Aorta (tissue), 5 donors: ENCODE measurements around the gene PKN3. TPM values are rescaled to one million over a fixed set of nuclear protein-coding genes. Genes with fewer than 3 reads are reported as not detected.

ENCODE experiments used
- ATAC-seq: fragments of 200-7000 bp; cut with Tn5 transposase; one replicate; pipeline ENCODE4 v1.9.1; 2022; ENCODE audit warnings: moderate library complexity; ENCODE audit not compliant: low FRiP score
- DNase-seq, 2 donors: peaks; one replicate each; pipeline ENCODE4 v3.0.0-alpha.2; 2020
- H3K27ac ChIP-seq, 2 donors: one replicate each; pipeline ENCODE4 v1.5.1; 2013; ENCODE audit warnings: low read length in 2 of 2, mild to moderate bottlenecking in 2 of 2, moderate library complexity in 2 of 2, control low read depth in 1 of 2, inconsistent platforms in 1 of 2, low read depth in 1 of 2
- H3K27me3 ChIP-seq, 2 donors: one replicate each; pipeline ENCODE4 v1.6.1; 2013; ENCODE audit warnings: control low read depth in 1 of 2, low read length in 1 of 2, mild to moderate bottlenecking in 1 of 2, moderate library complexity in 1 of 2; ENCODE audit not compliant: insufficient read depth in 2 of 2, control insufficient read depth in 1 of 2
- H3K36me3 ChIP-seq, 2 donors: one replicate each; pipeline ENCODE4 v1.6.1; 2013; ENCODE audit warnings: control low read depth in 1 of 2, low read length in 1 of 2, mild to moderate bottlenecking in 1 of 2; ENCODE audit not compliant: insufficient read depth in 2 of 2, control insufficient read depth in 1 of 2
- H3K4me1 ChIP-seq, 2 donors: one replicate each; pipeline ENCODE4 v1.6.1; 2013; ENCODE audit warnings: low read length in 2 of 2, control low read depth in 1 of 2, mild to moderate bottlenecking in 1 of 2, moderate library complexity in 1 of 2; ENCODE audit not compliant: insufficient read depth in 2 of 2, control insufficient read depth in 1 of 2
- H3K4me3 ChIP-seq, 2 donors: one replicate each; pipeline ENCODE4 v1.5.1; 2013; ENCODE audit warnings: low read length in 2 of 2, control low read depth in 1 of 2, mild to moderate bottlenecking in 1 of 2
- H3K9me3 ChIP-seq: one replicate; pipeline ENCODE4 v1.6.1; 2013; ENCODE audit warnings: mild to moderate bottlenecking, low read length; ENCODE audit not compliant: control insufficient read depth
- WGBS, 2 donors: extraction: QIAGEN DNeasy Blood & Tissue Kit; methylation state at CpG; one replicate each; pipeline ENCODE4 v1.1.7; 2013; 5-methylcytosine and 5-hydroxymethylcytosine counted together
- intact Hi-C, 2 donors: fragments of 100-400 bp; cut with DNase I; formaldehyde crosslinking; loops; one replicate each; pipeline versions ENCODE4 v1.14.2 to v1.15.0; 2022
- polyA plus RNA-seq, 2 donors: library from polyadenylated mRNA; stranded (reverse); fragments of 200-250 nt; gene quantifications; one replicate each; pipeline ENCODE4 v1.2.3, GENCODE V29; 2013
- total RNA-seq, 2 donors: library from RNA; stranded (reverse); fragmentation: NEBNext Ultra II Directional; extraction: Animal tissue kit (Norgen Biotek cat#: 25700); gene quantifications; one replicate each; pipeline ENCODE4 v1.2.1, GENCODE V29; 2021
- donor health status: healthy with polysubstance abuse.
- donor health status: Bipolar disorder and iron deficiency.
- donor health status: DM: no; HTN: no; CAD: no.
- donor health status: DM: no; HTN: no; CAD: no.
- donor health status: DM: yes; HTN: yes; CAD: no.

PKN3 gene
- total and polyA plus RNA-seq, 4 donors, result 1.3 to 11.1 (median 4.8) TPM

GRCh38 chr9:128727640-128728248, 25.4 kb downstream of the PKN3 start:
- Histone ChIP-seq H3K4me1 (no peaks in the 10 kb centered on the region), H3K27ac (no peak overlapping the region), H3K27me3 (no peaks in the 10 kb centered on the region), H3K36me3 (no peaks in the 10 kb centered on the region), H3K4me3 (no peak overlapping the region), H3K9me3 (no peaks in the 10 kb centered on the region)
- ATAC-seq, result no peak
- no peak for DNase-seq
- 87 to 88% methylated on average over 5 of the region's 5 CpGs for WGBS, 2 donors
- intact Hi-C loops, result no loop called here

GRCh38 chr9:128728298-128728697, 26.0 kb downstream of the PKN3 start:
- ATAC-seq (no peak), DNase-seq (no peak)
- 58 to 63% methylated on average over 7 of the region's 7 CpGs for WGBS, 2 donors
- Histone ChIP-seq H3K4me1 (no peaks in the 10 kb centered on the region), H3K9me3 (no peaks in the 10 kb centered on the region), H3K27ac (no peak overlapping the region), H3K36me3 (no peaks in the 10 kb centered on the region), H3K4me3 (no peak overlapping the region), H3K27me3 (no peaks in the 10 kb centered on the region)
- intact Hi-C loops, result no loop called here

DNA sequence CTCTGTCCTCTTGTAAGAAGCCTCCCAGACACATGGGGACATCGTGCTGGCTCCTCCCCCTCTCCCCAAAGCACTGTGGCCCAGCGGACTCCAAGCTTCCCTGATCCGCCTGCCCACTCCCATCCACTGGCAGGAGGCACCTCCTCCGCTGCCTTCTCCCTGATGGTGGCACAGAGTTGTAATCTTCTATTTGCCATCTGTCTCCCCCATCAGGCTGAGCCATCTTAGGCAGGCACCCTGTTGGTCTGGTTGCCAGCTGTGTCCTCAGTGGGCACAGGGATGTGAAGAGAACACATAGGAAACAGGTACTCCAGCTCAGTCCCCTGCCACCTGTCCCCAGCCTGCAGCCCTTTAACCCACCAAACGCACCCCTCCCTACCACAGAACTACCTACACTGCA, 27.0 kb downstream of the PKN3 start:
- Histone ChIP-seq H3K27ac (no peak overlapping the region), H3K27me3 (no peaks in the 10 kb centered on the region), H3K9me3 (no peaks in the 10 kb centered on the region), H3K4me1 (no peaks in the 10 kb centered on the region), H3K36me3 (no peaks in the 10 kb centered on the region), H3K4me3 (no peak overlapping the region)
- intact Hi-C loops, result no loop called here
- ATAC-seq (no peak), DNase-seq (no peak)
- 72 to 74% methylated on average over 5 of the region's 5 CpGs for WGBS, 2 donors

DNA sequence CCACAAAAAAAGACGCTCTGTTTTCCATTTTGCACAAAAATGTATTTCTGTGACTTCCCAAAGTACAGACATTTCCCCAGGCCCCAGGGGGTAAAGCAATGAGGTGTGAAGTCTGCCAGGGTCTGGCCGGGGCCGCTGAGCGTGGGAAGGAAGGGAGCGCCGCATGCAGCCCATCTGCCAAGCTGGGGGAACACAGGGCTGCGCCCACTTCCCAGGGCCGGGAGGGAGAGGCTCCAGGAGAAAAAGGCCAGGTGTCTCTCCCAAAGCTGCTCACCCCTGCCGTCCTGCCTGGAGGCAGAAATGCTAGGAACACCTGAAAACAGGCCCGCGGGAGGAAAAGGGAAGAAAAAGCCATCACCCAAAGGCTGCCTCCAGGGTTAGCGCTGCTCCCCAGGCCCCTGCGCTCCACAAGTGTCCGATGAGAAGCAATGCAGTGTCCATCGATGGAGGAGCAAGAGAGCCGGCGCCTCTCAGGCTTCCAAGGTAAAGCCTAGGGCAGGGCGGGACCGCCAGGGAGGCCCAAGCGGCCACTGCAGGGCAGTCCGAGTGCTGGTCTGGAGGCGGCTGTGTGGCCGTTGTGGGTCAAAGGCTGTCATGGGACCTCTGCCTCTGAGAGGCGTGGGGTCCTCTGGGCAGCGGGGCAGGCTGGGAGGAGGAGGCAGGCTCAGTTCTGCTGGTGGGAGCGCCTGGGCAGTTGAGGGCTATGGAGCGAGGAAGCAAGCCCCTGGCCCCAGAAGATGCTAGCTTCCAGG, 27.6 kb downstream of the PKN3 start:
- Histone ChIP-seq H3K27ac (no peak overlapping the region), H3K4me1 (no peaks in the 10 kb centered on the region), H3K27me3 (no peaks in the 10 kb centered on the region), H3K36me3 (peaks cover 0 to 1% of the 10 kb centered on the region in 2 donors), H3K9me3 (no peaks in the 10 kb centered on the region), H3K4me3 (no peak overlapping the region)
- WGBS, 2 donors, result 84 to 87% methylated on average over 27 of the region's 27 CpGs
- intact Hi-C loops, result no loop called here
- DNase-seq, result no peak
- ATAC-seq, result no peak

- Histone ChIP-seq H3K4me1 (no peaks in the 10 kb centered on the region), H3K36me3 (peaks cover 0 to 2% of the 10 kb centered on the region in 2 donors), H3K4me3 (no peak overlapping the region), H3K27ac (no peak overlapping the region), H3K27me3 (no peaks in the 10 kb centered on the region), H3K9me3 (no peaks in the 10 kb centered on the region)
- ATAC-seq (no peak), DNase-seq (no peak)
- intact Hi-C loops, result no loop called here
- WGBS, 2 donors, result 84 to 87% methylated on average over 13 of the region's 13 CpGs
These were observed 28.8 kb downstream of the PKN3 start for GRCh38 chr9:128731093-128731492.

DNA sequence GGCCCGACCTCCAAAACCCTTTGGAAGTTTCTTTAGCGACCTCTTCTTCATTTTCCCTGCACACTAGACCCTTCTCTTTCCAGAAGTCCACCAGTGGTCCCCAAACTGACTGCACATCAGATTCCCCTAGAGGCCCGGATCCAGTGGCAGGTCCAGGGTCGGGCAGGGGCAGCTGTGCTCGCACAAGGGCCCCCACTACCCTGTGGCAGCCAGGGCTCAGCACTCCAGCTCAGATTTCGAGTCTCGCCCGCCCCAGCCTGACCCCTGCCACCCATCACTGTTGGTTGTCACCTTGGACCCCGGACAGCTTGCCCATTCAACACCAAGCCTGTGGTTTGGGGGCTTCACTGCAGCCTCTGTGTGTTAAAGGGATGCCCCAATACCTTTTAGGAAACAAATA, 29.4 kb downstream of the PKN3 start:
- DNase-seq, result no peak
- no peak for ATAC-seq
- Histone ChIP-seq H3K4me3 (no peak overlapping the region), H3K27me3 (no peaks in the 10 kb centered on the region), H3K36me3 (peaks cover 0 to 2% of the 10 kb centered on the region in 2 donors), H3K27ac (no peak overlapping the region), H3K4me1 (no peaks in the 10 kb centered on the region), H3K9me3 (no peaks in the 10 kb centered on the region)
- intact Hi-C loops, result no loop called here
- WGBS, 2 donors, result 81 to 82% methylated on average over 9 of the region's 9 CpGs

- intact Hi-C loops, result no loop called here
- no peaks in the 10 kb centered on the region for H3K27me3 ChIP-seq
- ATAC-seq (no peak), DNase-seq (no peak)
- no peaks in the 10 kb centered on the region for H3K4me1 ChIP-seq
- no peaks in the 10 kb centered on the region for H3K9me3 ChIP-seq
- H3K36me3 ChIP-seq, result peaks cover 0 to 2% of the 10 kb centered on the region in 2 donors
- no peak overlapping the region for H3K4me3 ChIP-seq
- WGBS, 2 donors, result 88 to 89% methylated on average over 13 of the region's 13 CpGs
- H3K27ac ChIP-seq, result no peak overlapping the region
These were observed 30.3 kb downstream of the PKN3 start for GRCh38 chr9:128732576-128732975.

DNA sequence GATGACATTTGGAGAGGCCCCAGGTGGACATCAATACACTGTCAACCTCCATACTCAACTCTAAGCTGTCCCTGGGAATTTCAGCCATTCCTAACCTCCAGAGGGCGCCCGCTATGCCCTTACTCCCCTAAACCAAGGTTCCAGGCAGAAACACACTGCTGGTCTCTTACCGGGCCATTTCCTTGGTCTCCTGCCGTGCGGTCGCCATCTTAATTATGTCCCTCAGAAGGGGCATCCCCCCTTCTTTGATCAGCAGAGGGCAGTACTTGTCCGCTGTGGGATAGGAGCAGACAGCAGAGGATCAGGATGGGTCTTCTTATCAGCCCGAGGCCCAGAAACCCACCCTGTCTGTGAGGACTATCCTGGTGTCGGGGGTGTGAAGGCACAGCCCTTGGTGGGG, 31.0 kb downstream of the PKN3 start:
- peak; percentile 27 for ATAC-seq
- no peaks in the 10 kb centered on the region for H3K27me3 ChIP-seq
- intact Hi-C loops, result no loop called here
- WGBS, 2 donors, result 29 to 35% methylated on average over 9 of the region's 9 CpGs
- no peak overlapping the region for H3K27ac ChIP-seq
- peak in 1 of 2 donors; percentile 70 for DNase-seq
- H3K4me1 ChIP-seq, result no peaks in the 10 kb centered on the region
- peaks cover 0 to 2% of the 10 kb centered on the region in 2 donors for H3K36me3 ChIP-seq
- no peak overlapping the region for H3K4me3 ChIP-seq
- no peaks in the 10 kb centered on the region for H3K9me3 ChIP-seq

- no peak for DNase-seq
- Histone ChIP-seq H3K4me1 (no peaks in the 10 kb centered on the region), H3K9me3 (no peaks in the 10 kb centered on the region), H3K4me3 (no peak overlapping the region), H3K36me3 (peaks cover 0 to 5% of the 10 kb centered on the region in 2 donors), H3K27ac (no peak overlapping the region), H3K27me3 (no peaks in the 10 kb centered on the region)
- intact Hi-C loops, result no loop called here
- 65 to 94% methylated on average over 2 of the region's 2 CpGs for WGBS, 2 donors
- no peak for ATAC-seq
These were observed 33.1 kb downstream of the PKN3 start for GRCh38 chr9:128735373-128735772.
